K562 (cell line): Measurements from ENCODE around the gene PTPRR. TPM values are rescaled to one million over a fixed set of nuclear protein-coding genes. Genes with fewer than 3 reads are reported as not detected.

Source experiments
- ATAC-seq: fragments of 200-7000 bp; cut with Tn5 transposase; 3 replicates; pipeline ENCODE4 v1.9.1; 2020; ENCODE audit warnings: moderate library complexity
- BruUV-seq: library from RNA; stranded (reverse); fragments of 400-500 nt; replicated peaks from 2 replicates; lab custom pipeline; 2021; lab: Mats Ljungman, UMichigan
- CTCF ChIA-PET: fragments of 300-600 bp; formaldehyde crosslinking; extraction: SDS; loops from one replicate; lab custom pipeline; 2021; ENCODE audit warnings: low intra/inter-chr PET ratio; lab: Yijun Ruan, JAX
- POLR2A ChIA-PET: fragments of 300-600, 350-650 bp; sonication (Branson Sonifier 250); formaldehyde crosslinking; extraction: SDS; loops from one replicate; lab custom pipeline; 2021; ENCODE audit warnings: antibody characterized with exemption, inconsistent platforms; lab: Yijun Ruan, JAX
- DNase-seq, 4 experiments: peaks; one replicate each; pipeline versions ENCODE4 v3.0.0 to v3.0.0-alpha.2; 2011 to 2018; ENCODE audit warnings: low spot score in 3 of 4, mixed read lengths in 3 of 4; ENCODE audit errors: extremely low read depth in 1 of 4
- FAIRE-seq: peaks from 2 replicates; lab custom pipeline; 2011; peaks lifted over from hg19 to GRCh38; lab: Jason Lieb, UNC
- H2AFZ ChIP-seq: 2 replicates; pipeline ENCODE4 v1.6.0; 2011; ENCODE audit warnings: low read depth, low read length, control low read depth, inconsistent platforms
- H3K27ac ChIP-seq: fragments of 200-600 bp; 3 replicates; pipeline ENCODE4 v1.8.0; 2011; ENCODE audit warnings: low read depth, mild to moderate bottlenecking, control low read depth, inconsistent platforms, low read length, moderate library complexity, mixed read lengths; ENCODE audit errors: extremely low read depth
- H3K27me3 ChIP-seq, 2 experiments: fragments of 300-600 bp in 1 of 2; 2 replicates in 1 of 2; 3 replicates in 1 of 2; pipeline versions ENCODE4 v1.6.0 to v1.8.0; 2011; ENCODE audit warnings: inconsistent platforms in 2 of 2, low read length in 2 of 2, mild to moderate bottlenecking in 1 of 2, mixed read lengths in 1 of 2, moderate library complexity in 1 of 2; ENCODE audit not compliant: control insufficient read depth in 2 of 2, insufficient read depth in 2 of 2
- H3K36me3 ChIP-seq: fragments of 300-600 bp; 3 replicates; pipeline ENCODE4 v1.8.0; 2011; ENCODE audit warnings: mild to moderate bottlenecking, low read length, inconsistent platforms; ENCODE audit not compliant: control insufficient read depth, insufficient read depth
- H3K4me1 ChIP-seq, 2 experiments: fragments of 200-600 bp in 1 of 2; replicated peaks in 1 of 2; 2 replicates in 1 of 2; 3 replicates in 1 of 2; pipeline versions ENCODE4 v1.5.1 to v1.8.0; 2011; ENCODE audit warnings: inconsistent platforms in 2 of 2, low read length in 2 of 2, mild to moderate bottlenecking in 1 of 2, mixed read lengths in 1 of 2, moderate library complexity in 1 of 2; ENCODE audit not compliant: control insufficient read depth in 2 of 2, insufficient read depth in 2 of 2
- H3K4me2 ChIP-seq: 2 replicates; pipeline ENCODE4 v1.6.1; 2011; ENCODE audit warnings: low read length, control low read depth, inconsistent platforms, mixed read lengths; ENCODE audit not compliant: insufficient read depth
- H3K4me3 ChIP-seq: fragments of 200-600 bp; sonication (generic), shearing (Covaris generic); 2 replicates; pipeline ENCODE4 v1.5.1; 2016; ENCODE audit warnings: control low read depth, inconsistent platforms
- H3K79me2 ChIP-seq: fragments of 200-600 bp; 3 replicates; pipeline ENCODE4 v1.8.0; 2011; ENCODE audit warnings: low read length, inconsistent platforms; ENCODE audit not compliant: control insufficient read depth, insufficient read depth
- H3K9ac ChIP-seq, 2 experiments: 2 replicates each; pipeline versions ENCODE4 v1.6.0 to v1.6.1; 2011; ENCODE audit warnings: low read depth in 2 of 2, low read length in 2 of 2, control low read depth in 1 of 2, inconsistent platforms in 1 of 2, mild to moderate bottlenecking in 1 of 2, mixed read lengths in 1 of 2; ENCODE audit not compliant: insufficient read depth in 1 of 2
- H3K9me1 ChIP-seq: one replicate; pipeline ENCODE4 v1.6.0; 2011; ENCODE audit warnings: inconsistent platforms, mild to moderate bottlenecking, low read length, moderate library complexity; ENCODE audit not compliant: control insufficient read depth, insufficient read depth
- H3K9me3 ChIP-seq: replicated peaks from 2 replicates; pipeline ENCODE4 v1.5.1; 2011; ENCODE audit warnings: low read depth, low read length, inconsistent platforms; ENCODE audit not compliant: control insufficient read depth, insufficient read depth
- H4K20me1 ChIP-seq: replicated peaks from 2 replicates; pipeline ENCODE4 v1.6.1; 2011; ENCODE audit warnings: low read length, inconsistent platforms, mixed read lengths; ENCODE audit not compliant: control insufficient read depth, insufficient read depth
- PKNOX1 ChIP-seq: fragments of 450-650 bp; IDR thresholded peaks from 2 replicates; pipeline ENCODE4 v1.6.1; 2016
- POLR2AphosphoS5 ChIP-seq: IDR thresholded peaks from 2 replicates; pipeline ENCODE4 v1.6.1; 2011; ENCODE audit warnings: mild to moderate bottlenecking, low read depth, low read length, moderate library complexity; ENCODE audit not compliant: control insufficient read depth, insufficient read depth
- WGBS: fragments of 100-300 bp; shearing (Covaris generic); methylation state at CpG from one replicate; pipeline ENCODE4 v1.1.6; 2016; ENCODE audit warnings: low coverage, mixed read lengths; ENCODE audit not compliant: insufficient coverage; ENCODE audit errors: missing lambda C conversion rate; 5-methylcytosine and 5-hydroxymethylcytosine counted together
- in situ Hi-C: fragments of 300-500 bp; cut with MboI; formaldehyde crosslinking; loops from 4 replicates; pipeline ENCODE4 v1.15.0; 2018; ENCODE audit warnings: inconsistent platforms, mixed read lengths
- intact Hi-C: fragments of 100-400 bp; cut with micrococcal nuclease; formaldehyde crosslinking; loops from 2 replicates; pipeline ENCODE4 v1.14.2; 2022
- polyA plus RNA-seq, 8 experiments: library from polyadenylated mRNA; depleted of rRNA in 4 of 8; stranded (reverse) in 5 of 8; unstranded in 3 of 8; fragments of >200 nt; fragmentation: Nextera tagmentation in 2 of 8; fragmentation: Illumina TruSeq in 1 of 8; extraction: Ambion mirVana in 2 of 8; extraction: Trizol in 1 of 8; gene quantifications; 2 replicates each; pipeline versions ENCODE4 v1.2.1 to v1.2.3, GENCODE V29; 2011 to 2014; ENCODE audit warnings: inconsistent platforms in 1 of 8, missing spikeins in 1 of 8
- total RNA-seq, 7 experiments: library from RNA; depleted of rRNA in 6 of 7; stranded (reverse); fragments of >200 nt in 6 of 7; fragmentation: Illumina TruSeq in 2 of 7; extraction: Trizol in 2 of 7; gene quantifications; 2 replicates each; pipeline versions ENCODE4 v1.2.1 to v1.2.3, GENCODE V29; 2011 to 2021; ENCODE audit warnings: low replicate concordance in 1 of 7

PTPRR gene
- total and polyA plus RNA-seq, 9 of the 15 experiments (the other 6 are each of a cell fraction or from before 2014, with no cell fraction given): 6.6 to 41.7 (median 12.3) TPM

GRCh38 chr12:70852416-70853150 lies 68.0 kb downstream of the PTPRR start:
- no TSS peak for BruUV-seq

More at GRCh38 chr12:70852416-70853150, 68.0 kb downstream of the PTPRR start:
- H3K4me2 ChIP-seq: no peak overlapping the region
- POLR2A ChIA-PET: no interaction called here
- FAIRE-seq: no peak
- H3K79me2 ChIP-seq: no peaks in the 10 kb centered on the region
- intact Hi-C loops (no loop called here), in situ Hi-C loops (no loop called here)
- DNase-seq: no peak
- no peaks in the 10 kb centered on the region for H3K36me3 ChIP-seq
- whole genome bisulfite sequencing: 0% methylated on average over 7 of the region's 7 CpGs
- no peaks in the 10 kb centered on the region for H3K9me3 ChIP-seq
- no peak for ATAC-seq
- H2AFZ ChIP-seq: no peak overlapping the region
- no peak overlapping the region for H3K9ac ChIP-seq
- CTCF ChIA-PET: no interaction called here
- H4K20me1 ChIP-seq: no peaks in the 10 kb centered on the region
- TF ChIP-seq POLR2AphosphoS5: no peak
- 0 out of 2 replicates have a peak, but pooled peaks have one; percentile 8 for TF ChIP-seq PKNOX1
- no peak overlapping the region for H3K4me3 ChIP-seq
- no peaks in the 10 kb centered on the region for H3K9me1 ChIP-seq
- no peak overlapping the region for H3K27ac ChIP-seq
- peaks cover 0 to 3% of the 10 kb centered on the region in 2 experiments; a peak in 1 of 5 replicates for H3K27me3 ChIP-seq
- no peaks in the 10 kb centered on the region for H3K4me1 ChIP-seq
